ENCODE results near the gene NKD1. TPM values are rescaled to one million over a fixed set of nuclear protein-coding genes. Genes with fewer than 3 reads are reported as not detected.

NKD1 gene
- total and polyA plus RNA-seq, 2 experiments from 2014 or later = not detected

- Histone ChIP-seq H3K27me3 (replicated peaks; ENCODE audit: insufficient read depth) (no peaks in the 10 kb centered on the region), H4K20me1 (ENCODE audit: insufficient read depth) (no peaks in the 10 kb centered on the region), H3K9ac (no peak overlapping the region), H3K36me3 (ENCODE audit: low read depth) (no peaks in the 10 kb centered on the region), H3K4me2 (ENCODE audit: unreplicated experiment) (no peak overlapping the region), H3F3A (ENCODE audit: insufficient read depth) (no peaks in the 10 kb centered on the region), H3K9me2 (ENCODE audit: insufficient read depth) (no peaks in the 10 kb centered on the region), H3K27ac (no peak overlapping the region), H3K79me2 (ENCODE audit: insufficient read depth) (no peaks in the 10 kb centered on the region), H2AFZ (no peak overlapping the region), H3K4me1 (ENCODE audit: insufficient read depth) (no peaks in the 10 kb centered on the region), H3K9me3 (ENCODE audit: low read depth) (no peaks in the 10 kb centered on the region), H3K4me3 (no peak overlapping the region)
- no peak for DNase-seq
- TF ChIP-seq EZH2 (IDR thresholded peaks at IDR 0.05; ENCODE audit: insufficient read depth, poor library complexity, severe bottlenecking) (no peak), EZH2phosphoT487 (IDR thresholded peaks at IDR 0.05; ENCODE audit: insufficient read depth, low read depth) (no peak)
- in situ Hi-C loops (cut with MboI) = no loop called here
- WGBS, 2 experiments (ENCODE audit: low coverage in 1 of 2, low lambda C conversion rate in 2 of 2, missing lambda C conversion rate in 2 of 2) = 43 to 51% methylated on average over 2 of the region's 2 CpGs
Measured at GRCh38 chr16:50595859-50596258, 47.7 kb downstream of the NKD1 start.

GRCh38 chr16:50596762-50597450, 48.7 kb downstream of the NKD1 start:
- H3K27me3 ChIP-seq (replicated peaks; ENCODE audit: insufficient read depth) = no peaks in the 10 kb centered on the region
- H3K9ac ChIP-seq = no peak overlapping the region
- WGBS, 2 experiments (ENCODE audit: low coverage in 1 of 2, low lambda C conversion rate in 2 of 2, missing lambda C conversion rate in 2 of 2) = 74 to 76% methylated on average over 13 of the region's 13 CpGs
- no peaks in the 10 kb centered on the region for H3K36me3 ChIP-seq (ENCODE audit: low read depth)
- H3K79me2 ChIP-seq (ENCODE audit: insufficient read depth) = no peaks in the 10 kb centered on the region
- H3K9me3 ChIP-seq (ENCODE audit: low read depth) = no peaks in the 10 kb centered on the region
- H3K4me1 ChIP-seq (ENCODE audit: insufficient read depth) = no peaks in the 10 kb centered on the region
- H3K27ac ChIP-seq = no peak overlapping the region
- H3K4me3 ChIP-seq = no peak overlapping the region
- no peaks in the 10 kb centered on the region for H4K20me1 ChIP-seq (ENCODE audit: insufficient read depth)
- no peak for DNase-seq
- TF ChIP-seq EZH2 (IDR thresholded peaks at IDR 0.05; ENCODE audit: insufficient read depth, poor library complexity, severe bottlenecking) (no peak), EZH2phosphoT487 (IDR thresholded peaks at IDR 0.05; ENCODE audit: insufficient read depth, low read depth) (no peak)
- H3K4me2 ChIP-seq (ENCODE audit: unreplicated experiment) = no peak overlapping the region
- H3K9me2 ChIP-seq (ENCODE audit: insufficient read depth) = no peaks in the 10 kb centered on the region
- no peak overlapping the region for H2AFZ ChIP-seq
- no peaks in the 10 kb centered on the region for H3F3A ChIP-seq (ENCODE audit: insufficient read depth)
- in situ Hi-C loops (cut with MboI) = no loop called here

GRCh38 chr16:50597563-50598255, 49.5 kb downstream of the NKD1 start:
- Histone ChIP-seq H3K36me3 (ENCODE audit: low read depth) (no peaks in the 10 kb centered on the region), H3K9me3 (ENCODE audit: low read depth) (no peaks in the 10 kb centered on the region), H3F3A (ENCODE audit: insufficient read depth) (no peaks in the 10 kb centered on the region), H3K9me2 (ENCODE audit: insufficient read depth) (no peaks in the 10 kb centered on the region), H3K4me2 (ENCODE audit: unreplicated experiment) (no peak overlapping the region), H3K9ac (no peak overlapping the region), H3K4me1 (ENCODE audit: insufficient read depth) (no peaks in the 10 kb centered on the region), H3K79me2 (ENCODE audit: insufficient read depth) (no peaks in the 10 kb centered on the region), H3K27me3 (replicated peaks; ENCODE audit: insufficient read depth) (no peaks in the 10 kb centered on the region), H3K4me3 (no peak overlapping the region), H4K20me1 (ENCODE audit: insufficient read depth) (no peaks in the 10 kb centered on the region), H3K27ac (no peak overlapping the region), H2AFZ (no peak overlapping the region)
- no peak for DNase-seq
- in situ Hi-C loops (cut with MboI) = no loop called here
- WGBS, 2 experiments (ENCODE audit: low coverage in 1 of 2, low lambda C conversion rate in 2 of 2, missing lambda C conversion rate in 2 of 2) = 81 to 88% methylated on average over 17 of the region's 17 CpGs
- TF ChIP-seq EZH2 (IDR thresholded peaks at IDR 0.05; ENCODE audit: insufficient read depth, poor library complexity, severe bottlenecking) = no peak
- no peak for TF ChIP-seq EZH2phosphoT487 (IDR thresholded peaks at IDR 0.05; ENCODE audit: insufficient read depth, low read depth)

GRCh38 chr16:50598256-50598894, 50.2 kb downstream of the NKD1 start:
- H3K36me3 ChIP-seq (ENCODE audit: low read depth) = no peaks in the 10 kb centered on the region
- TF ChIP-seq EZH2 (IDR thresholded peaks at IDR 0.05; ENCODE audit: insufficient read depth, poor library complexity, severe bottlenecking) (no peak), EZH2phosphoT487 (IDR thresholded peaks at IDR 0.05; ENCODE audit: insufficient read depth, low read depth) (no peak)
- H3K4me2 ChIP-seq (ENCODE audit: unreplicated experiment) = no peak overlapping the region
- H3K27ac ChIP-seq = no peak overlapping the region
- H3K4me1 ChIP-seq (ENCODE audit: insufficient read depth) = 0 out of 2 replicates have a peak, but pooled peaks cover 4% of the 10 kb centered on the region
- no peak for DNase-seq
- in situ Hi-C loops (cut with MboI) = no loop called here
- H3F3A ChIP-seq (ENCODE audit: insufficient read depth) = no peaks in the 10 kb centered on the region
- H4K20me1 ChIP-seq (ENCODE audit: insufficient read depth) = no peaks in the 10 kb centered on the region
- 52 to 53% methylated on average over 14 to 15 of the region's 15 CpGs for WGBS, 2 experiments (ENCODE audit: low coverage in 1 of 2, low lambda C conversion rate in 2 of 2, missing lambda C conversion rate in 2 of 2)
- no peak overlapping the region for H2AFZ ChIP-seq
- H3K27me3 ChIP-seq (replicated peaks; ENCODE audit: insufficient read depth) = no peaks in the 10 kb centered on the region
- no peaks in the 10 kb centered on the region for H3K79me2 ChIP-seq (ENCODE audit: insufficient read depth)
- no peak overlapping the region for H3K4me3 ChIP-seq
- H3K9me2 ChIP-seq (ENCODE audit: insufficient read depth) = no peaks in the 10 kb centered on the region
- H3K9me3 ChIP-seq (ENCODE audit: low read depth) = no peaks in the 10 kb centered on the region
- no peak overlapping the region for H3K9ac ChIP-seq

Data from GM23248 (cell line).